Stimulated activated CD4-positive, alpha-beta T cell treated with anti-CD3 and anti-CD28 coated beads, Interleukin-4, amount 100 ng/mL, for 24 hours (primary cell): ENCODE measurements around the gene SLC45A3.
"Not testable (repeated sequence)": the region's sequence is repeated elsewhere in the genome, so short reads cannot be mapped to it uniquely, and the experiment has no call there.

Experiments used
- DNase-seq: peaks from one replicate; pipeline ENCODE4 v3.0.0-alpha.2; 2020

The SLC45A3 gene

DNA sequence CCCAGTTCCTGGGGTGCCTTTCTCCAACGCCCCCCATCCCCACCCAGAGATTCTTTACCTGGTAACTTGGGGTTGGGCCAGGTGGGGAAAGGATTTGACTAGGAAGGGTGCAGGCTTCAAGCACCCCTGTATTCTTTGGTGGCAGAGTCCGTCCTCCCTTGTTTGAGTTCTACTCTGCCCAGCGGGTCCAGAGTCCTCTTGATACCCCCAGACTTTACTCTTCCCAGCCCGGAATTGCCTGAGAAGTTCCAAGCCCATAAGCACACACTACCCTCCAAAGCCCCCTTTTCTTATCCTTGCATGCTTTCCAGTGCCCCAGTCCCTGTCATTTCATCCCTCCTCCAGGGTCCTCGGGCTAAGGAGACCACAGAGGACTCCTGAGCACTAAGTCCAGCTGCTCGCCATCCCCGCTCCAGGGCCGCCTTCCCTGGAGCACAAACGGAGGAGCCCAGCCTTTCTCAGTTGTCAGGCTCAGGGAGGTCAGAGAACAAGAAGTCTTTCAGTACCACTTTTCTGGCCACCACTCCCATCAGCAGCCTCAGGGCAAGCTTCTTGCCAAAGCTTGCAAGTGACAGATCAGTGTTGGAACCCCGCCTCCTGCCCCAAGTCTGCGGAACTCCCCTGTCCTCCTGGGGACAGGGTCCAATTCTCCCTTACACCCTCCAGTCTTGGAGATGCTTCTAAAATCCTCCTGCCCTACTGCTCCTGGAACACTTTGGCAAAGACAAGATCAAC is 12.2 kb downstream of the SLC45A3 start:
- no peak for DNase-seq

DNA sequence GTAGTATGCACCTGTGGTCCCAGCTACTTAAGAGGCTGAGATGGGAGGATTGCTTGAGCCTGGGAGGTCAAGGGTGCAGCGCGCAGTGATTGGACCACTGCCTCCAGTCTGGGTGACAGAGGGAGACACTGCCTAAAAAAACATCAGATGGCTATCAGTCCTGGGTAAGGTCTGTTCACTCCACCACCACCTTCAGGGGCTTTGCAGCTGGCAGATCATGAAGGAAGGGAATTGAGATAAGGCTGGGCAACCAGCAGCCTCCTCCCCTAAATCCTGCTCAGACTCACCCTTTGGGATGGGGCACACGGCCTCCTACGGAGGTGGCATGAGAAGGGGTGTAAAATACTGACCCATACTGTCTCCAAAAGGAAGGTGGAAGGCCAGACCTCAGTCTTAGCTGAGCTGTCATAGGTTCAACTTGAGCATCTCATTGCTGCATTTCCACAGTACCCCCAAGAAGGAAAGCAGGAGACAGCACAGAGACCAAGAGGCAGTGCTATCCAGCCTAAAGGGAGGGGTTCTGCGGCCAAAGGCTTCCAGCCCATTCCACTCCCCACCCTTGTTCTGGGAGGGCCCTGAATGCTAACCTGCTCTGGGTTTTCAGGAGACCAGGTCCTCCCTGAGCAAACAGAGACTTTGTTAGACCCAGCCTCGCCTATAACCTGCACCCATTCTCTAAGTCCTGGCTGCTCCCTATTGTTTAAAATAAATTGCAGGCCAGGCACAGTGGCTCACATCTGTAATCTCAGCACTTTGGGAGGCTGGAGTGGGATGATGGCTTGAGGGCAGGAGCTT is 13.7 kb downstream of the SLC45A3 start:
- DNase-seq = no peak

DNA sequence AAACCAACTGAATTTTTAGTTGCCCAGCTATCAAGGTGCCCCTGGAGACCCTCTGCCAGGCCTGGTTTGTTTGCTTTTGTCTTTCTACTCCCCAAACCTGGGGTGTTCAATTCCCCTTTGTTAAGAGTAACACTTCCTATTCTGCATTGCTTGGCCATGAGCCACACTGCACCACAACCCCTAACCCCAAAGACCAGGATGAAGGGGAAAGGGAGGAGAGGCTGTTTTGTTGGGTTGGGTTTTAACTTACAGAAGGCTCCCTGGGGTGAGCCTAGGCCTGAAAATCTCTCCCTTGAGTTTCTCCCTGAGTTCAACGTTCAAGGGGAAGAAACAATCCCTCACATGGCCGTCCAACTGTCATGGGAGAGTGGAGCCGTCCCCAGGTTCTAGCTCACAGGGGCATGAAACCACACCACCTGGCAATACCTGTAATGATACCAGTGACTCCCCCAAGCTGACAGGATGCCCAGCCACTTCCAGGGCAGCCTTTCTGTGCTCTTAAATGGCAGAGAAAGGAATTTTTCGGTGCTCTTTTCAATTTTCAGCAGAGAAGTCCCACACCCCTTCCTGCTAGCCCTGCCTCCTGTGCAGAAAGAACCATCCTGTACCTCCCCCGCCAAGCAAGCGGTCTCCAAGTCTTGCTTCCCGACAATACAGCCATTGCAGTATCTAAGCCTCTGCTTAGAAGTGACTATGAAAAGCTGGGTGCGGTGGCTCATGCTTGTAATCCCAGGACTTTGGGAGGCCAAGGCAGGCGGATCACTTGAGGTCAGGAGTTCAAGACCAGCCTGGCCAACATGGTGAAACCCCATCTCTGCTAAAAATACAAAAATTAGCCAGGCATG is 14.9 kb downstream of the SLC45A3 start:
- DNase-seq = no peak

DNA sequence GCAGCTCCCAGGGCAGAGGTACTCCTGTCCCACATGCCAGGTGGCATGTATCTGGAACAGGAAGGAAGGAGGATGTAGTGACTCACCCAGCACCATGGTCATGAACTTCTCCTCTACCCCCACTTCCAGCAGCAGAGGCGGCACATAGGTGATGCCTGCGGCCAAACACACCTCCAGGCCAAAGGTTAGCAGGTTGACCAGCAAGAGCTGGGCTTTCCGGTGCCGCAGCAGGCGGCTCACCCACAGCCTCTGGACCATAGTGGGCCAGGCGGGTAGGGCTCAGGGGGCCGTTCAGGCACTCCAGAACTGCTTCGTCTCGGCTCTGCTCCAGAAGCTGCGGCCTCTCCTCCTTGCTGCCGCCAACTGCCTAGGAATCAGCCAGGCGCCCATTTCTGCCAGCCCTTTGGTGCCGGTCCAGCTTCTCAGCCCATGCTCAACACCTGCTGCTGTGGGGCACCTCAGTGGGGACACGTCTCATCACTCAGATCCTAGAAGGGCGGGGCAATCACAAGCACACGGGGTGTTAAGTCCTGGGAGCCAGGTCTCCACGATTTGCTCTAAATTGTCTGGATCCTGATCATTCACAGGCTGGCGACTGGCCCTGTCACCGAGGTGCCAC is 15.8 kb downstream of the SLC45A3 start:
- DNase-seq = no peak

DNA sequence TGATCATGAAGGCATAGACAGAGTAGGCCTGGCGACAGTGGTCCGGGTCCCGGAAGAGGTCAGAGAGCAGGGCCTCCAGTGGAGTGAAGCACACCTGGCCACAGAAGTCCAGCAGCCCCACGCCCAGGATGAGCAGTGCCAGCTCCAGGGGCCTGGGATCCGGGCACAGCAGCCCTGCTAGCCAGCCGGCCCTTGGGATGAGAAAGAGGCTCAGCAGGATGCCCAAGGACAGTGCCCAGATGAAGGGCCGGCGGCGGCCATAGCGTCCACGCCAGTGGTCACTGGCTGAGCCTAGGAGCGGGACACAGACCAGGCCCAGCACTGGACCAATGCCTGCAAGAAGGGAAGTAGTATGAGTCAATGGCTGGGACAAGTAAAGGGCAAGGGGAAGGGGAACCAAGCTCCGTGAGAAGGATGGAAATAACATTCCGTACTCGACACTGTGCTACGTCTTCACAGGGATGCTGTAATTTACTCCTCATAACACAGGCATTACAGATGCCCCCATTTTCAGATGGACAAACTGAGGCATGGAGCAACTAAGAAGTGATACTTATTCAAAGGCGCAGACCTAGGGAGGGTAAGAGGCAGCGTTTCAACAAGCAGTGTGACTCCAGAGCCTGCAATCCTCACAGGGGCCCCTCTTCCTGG is 16.9 kb downstream of the SLC45A3 start:
- DNase-seq = no peak

DNA sequence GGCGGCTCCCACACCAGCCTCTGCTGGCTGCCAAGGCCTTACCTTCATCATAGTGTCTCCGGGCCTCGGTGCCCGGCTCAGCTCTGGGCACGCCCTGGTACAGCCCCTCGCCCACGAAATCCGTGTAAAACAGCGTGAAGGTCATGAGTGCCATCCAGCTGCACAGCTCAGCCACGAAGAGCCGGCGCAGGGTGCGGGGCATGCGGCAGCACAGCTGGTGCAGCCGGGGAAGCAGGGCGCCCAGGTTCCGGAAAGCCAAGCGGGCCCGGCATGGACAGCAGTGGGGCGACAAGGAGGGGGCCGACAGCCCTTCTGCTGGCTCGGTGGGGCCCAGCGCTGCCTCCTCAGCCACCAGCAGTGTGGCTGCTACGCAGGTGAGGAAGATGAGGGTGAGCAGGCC is 17.5 kb downstream of the SLC45A3 start:
- DNase-seq = no peak

DNA sequence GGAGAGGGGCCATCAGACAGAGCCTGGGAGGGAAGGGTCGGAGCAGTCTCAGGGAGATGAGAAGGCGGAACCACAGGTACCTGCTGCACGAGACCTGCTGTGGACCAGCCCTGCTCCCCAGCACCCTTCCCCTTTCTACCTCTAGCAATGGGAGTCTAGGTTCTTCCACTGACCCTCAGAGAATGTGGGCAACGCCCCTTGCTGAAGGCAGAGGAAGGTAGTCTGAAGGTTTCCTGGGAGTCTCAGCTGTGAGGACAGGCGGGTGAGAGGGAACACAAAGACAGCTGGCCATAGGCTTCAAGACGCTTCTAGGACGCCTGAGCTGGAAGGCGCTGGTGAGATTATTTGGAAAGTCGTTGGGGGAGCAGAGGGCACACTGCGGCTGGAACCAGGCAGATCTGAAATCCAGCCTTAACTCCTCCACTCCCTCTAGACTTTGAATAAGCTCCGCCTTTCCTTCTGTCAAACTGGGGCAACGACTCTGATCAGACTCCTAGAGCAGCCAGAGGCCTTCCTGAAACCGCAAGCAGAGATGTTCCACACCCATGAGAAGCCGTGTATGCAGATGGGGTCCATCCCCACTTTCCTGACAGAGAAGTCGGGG is 18.1 kb downstream of the SLC45A3 start:
- no peak for DNase-seq

DNA sequence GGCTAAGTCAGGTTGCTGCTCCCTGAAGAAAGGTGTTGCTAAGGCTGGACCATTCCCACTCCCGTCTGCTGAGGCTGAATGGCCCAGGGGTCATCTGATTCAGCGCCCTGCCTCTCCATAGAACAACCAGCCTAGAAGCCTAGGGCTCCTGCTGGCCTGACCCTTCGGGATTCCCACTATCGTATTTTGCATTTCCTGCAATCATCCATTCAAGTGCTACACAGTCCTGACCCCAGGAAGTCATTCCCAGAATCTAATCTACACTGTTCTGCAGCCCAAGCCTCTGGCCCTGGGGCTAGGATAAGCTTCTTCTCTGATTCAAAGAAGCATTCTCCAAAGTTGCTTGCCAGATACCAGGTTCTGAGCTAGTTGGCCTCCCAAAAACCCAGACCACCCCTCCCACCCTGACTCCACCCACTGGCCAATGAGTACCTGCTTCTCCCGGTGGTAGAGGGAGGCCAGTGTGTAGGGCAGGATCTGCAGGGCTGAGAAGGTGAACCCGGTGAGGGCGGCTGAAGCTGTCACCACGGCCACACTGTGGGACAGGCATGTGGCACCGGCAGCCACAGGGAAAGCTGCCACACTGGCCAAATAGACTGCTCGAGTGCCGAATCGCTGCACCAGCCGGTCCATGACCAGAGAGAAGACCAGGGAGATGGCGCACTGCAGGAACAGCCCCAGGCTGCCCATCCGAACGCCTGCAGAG is 18.7 kb downstream of the SLC45A3 start:
- DNase-seq = no peak

DNA sequence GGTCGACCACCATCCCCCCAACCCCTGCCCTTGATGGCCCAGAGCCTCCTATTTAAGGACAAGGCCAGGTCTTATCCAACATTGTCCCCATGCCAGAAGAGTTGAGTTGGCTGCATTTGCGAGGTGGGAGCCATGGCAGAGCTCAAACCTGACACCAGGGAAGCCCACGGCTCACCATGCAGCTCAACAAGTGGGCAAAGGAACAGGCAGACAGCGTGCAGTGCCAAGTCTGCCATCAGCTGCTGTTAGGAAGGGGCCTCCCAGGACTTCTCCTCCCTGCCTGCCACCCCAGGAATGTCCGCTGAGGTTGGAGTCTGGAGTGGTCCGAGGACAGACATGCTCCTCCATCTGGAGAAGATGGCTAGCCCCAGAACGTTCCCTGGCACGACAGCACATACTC is 19.9 kb downstream of the SLC45A3 start:
- DNase-seq = no peak

DNA sequence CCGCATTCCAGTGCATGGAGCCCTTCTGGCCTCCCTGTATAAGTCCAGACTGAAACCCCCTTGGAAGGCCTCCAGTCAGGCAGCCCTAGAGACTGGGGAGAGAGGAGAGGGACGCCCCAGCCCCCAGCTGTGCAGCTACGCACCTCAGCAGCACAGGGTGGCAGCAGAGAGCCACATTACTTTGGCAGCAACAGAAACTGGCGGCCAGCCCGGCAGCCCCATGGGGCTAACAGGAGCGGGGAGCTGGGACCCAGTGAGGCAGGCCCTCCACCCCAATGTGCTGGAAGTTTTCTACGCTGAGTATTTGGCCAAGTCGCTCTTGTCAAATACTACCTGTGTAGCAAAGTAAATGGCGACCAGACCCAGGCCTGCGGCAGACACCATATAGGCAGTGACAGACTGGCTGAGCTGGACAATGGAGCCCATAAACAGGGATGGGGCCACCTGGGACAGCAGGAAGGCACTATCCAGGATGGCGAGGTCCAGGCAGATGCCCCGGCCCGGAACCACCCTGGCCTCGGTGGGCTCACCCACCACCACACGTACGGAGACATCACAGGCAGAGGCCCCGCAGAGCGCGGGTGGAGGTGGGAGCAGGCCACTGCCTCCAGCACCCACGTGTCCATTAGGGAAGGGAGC is 21.2 kb downstream of the SLC45A3 start:
- DNase-seq = peak; percentile 79

DNA sequence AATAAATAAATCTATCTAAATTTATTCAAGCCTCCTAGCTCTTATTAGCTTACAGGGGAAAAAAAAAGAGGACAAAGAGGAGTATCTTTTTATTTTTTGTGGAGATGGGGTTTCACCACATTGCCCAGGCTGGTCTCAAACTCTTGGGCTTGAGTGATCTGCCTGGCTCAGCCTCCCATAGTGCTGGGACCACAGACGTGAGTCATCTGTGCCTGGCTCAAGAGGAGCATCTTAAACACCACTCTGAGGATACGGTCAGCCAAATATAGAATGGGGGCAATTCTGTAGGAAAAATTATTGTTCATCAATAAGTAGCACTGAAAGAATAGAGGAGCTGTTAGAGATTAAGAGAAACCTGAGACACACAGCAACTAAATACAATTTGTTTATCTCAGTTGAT is 24.1 kb downstream of the SLC45A3 start:
- DNase-seq = no peak

DNA sequence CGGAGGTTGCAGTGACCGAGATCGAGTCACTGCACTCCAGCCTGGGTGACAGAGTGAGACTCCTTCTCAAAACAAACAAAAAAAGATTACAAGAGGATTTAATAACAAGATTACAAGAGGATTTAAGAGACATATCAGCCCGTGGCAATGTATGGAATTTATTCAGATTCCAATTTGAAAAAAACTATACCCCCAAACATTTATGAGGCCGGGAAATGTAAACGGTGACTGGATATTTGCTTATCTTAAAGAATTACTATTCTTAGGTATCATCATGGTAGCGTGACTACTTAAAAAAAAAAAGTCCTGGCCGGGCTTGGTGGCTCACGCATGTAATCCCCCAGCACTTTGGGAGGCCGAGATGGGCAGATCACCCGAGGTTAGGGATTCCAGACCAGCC is 27.3 kb downstream of the SLC45A3 start:
- DNase-seq = no peak

DNA sequence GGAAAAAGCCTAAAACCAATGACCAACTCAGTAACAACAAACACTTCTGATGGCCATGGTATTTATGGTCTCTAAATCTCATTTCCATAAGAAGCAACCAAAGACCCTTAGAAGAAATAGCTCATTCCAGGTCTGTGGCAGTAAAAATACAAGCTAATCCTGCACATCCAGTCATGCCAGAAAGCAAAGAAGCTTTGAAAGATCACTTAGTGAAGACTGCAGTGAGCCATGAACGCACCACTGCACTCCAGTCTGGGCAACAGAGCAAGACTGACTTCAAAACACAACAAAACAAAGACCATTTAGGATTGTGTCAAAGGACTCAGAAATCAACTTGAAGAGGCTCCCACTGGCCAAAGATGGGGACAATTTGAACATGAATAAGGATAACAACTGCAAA is 30.1 kb downstream of the SLC45A3 start:
- DNase-seq = no peak

DNA sequence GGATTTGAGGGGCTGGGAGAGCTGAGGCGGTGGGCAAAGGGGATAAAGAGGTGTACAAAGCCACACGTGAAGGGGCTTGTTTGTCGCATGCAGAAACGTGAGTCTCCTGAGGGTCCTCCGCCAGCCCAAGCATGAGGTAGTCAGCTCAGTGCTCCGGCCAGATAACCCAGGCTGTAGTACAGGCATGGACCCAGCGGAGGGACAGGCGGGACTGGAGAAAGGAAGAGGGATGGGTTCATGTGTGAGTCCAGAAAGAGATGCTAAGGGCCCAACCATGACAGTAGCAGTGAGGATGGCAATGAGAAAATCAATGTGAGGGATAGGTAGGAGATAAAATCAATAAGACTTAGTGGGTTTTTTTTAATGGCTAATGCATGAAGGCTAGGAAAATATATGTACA is 34.8 kb downstream of the SLC45A3 start:
- no peak for DNase-seq

DNA sequence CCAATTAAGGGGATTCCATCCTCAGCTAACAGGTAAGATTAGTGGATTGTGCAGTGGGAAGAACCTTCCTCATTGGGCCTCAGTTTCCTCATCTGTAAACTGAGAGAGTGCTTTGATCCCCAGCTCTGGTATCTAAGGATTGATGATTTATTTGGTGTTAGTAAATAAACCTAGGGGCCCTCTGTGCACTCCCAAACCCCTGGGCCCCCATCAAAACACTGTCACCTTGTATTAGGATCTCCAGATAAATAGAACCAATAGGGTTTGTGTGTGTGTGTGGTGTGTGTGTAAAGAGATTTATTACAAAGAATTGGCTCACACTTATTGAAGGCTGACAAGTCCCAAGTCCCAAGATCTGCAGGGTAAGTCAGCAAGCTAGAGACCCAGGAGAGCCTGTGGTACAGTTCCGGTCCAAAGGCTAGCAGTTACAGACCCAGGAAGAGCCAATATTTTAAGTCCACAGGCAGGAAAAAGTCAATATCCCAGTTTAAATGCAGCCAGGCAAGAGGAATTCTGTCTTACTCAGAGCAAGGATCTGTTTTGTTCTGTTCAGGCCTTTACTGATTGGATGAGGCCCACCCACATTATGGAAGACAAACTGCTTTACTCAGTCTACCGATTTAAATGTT is 37.5 kb downstream of the SLC45A3 start:
- no peak for DNase-seq

DNA sequence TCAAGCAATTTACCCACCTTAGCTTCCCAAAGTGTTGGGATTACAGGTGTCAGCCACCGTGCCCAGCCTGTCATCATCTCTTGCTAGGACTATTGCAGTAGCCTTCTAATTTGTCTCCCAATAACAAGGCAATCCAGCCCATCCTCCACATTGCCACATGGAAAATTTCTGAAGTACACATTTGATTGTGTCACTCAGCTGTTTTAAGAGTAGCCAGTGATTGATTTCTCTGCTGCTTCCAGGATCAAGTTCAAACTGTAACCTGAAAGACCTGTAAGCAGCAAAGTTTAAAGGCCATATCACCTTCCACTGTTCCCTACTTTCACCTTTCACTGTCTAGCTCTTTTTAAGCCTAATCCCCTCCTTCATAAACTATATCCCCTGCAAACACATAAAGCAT is 40.7 kb downstream of the SLC45A3 start:
- no peak for DNase-seq

DNA sequence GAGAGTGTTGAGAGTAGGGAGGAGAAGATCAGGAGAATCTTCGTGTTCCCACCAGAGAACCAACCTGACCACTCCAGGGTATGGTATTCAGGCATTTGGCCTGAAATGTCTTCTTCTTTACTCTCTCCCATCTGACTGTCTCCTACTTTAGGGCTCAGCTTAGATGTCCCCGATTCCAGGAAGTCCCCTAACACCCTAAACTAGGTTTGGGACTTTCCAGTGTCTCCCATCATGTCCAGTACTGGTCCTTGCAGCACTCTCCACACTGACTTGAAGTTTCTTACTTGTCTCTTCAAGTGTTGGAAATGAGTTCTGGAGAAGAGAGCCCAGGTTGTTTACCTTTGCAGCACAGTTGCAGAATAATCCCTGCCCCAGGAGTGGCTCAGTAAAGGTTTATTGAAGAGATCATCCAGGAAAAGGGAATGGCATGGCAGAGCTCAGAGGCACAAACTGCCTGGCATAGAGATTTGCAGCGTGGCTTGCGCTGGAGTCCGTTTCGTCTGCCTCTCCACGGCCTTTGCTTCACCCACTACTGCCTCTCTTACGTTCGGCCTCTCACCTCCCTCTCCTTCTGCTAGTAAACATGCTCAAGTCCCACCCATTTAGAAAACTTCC is 42.3 kb downstream of the SLC45A3 start:
- DNase-seq = no peak

DNA sequence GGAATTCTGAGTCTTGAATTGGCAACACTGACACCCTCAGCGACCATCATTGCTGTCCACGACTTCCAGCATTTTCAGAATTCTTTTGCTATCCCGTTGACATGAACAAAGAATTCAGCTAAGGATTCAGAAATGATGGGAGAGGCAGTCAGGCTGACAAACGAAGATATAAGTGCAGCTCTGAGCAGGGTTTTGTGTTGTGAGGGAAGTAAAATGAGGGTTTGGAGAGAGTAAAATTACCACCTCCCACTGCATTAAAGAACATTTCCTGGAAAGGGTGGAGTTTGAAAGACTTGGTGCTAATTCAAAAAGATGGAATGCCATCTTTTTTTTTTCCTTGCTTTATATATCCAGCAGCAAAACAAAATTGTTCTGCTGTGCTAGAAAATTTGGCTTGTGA is 43.6 kb downstream of the SLC45A3 start:
- no peak for DNase-seq

DNA sequence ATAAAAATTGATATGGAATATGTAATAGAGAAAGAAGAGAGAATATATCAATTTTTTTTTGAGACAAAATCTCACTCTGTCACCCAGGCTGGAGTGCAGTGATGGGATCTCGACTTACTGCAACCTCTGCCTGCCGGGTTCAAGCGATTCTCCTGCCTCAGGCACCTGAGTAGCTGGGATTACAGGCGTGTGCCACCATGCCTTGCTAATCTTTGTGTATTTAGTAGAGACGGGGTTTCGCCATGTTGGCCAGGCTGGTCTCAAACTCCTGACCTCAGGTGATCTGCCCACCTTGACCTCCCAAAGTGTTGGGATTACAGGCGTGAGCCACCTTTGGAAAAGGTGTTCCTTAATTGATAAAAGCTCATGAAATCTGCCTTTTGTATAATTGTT is 44.2 kb downstream of the SLC45A3 start:
- DNase-seq = not testable (repeated sequence)

DNA sequence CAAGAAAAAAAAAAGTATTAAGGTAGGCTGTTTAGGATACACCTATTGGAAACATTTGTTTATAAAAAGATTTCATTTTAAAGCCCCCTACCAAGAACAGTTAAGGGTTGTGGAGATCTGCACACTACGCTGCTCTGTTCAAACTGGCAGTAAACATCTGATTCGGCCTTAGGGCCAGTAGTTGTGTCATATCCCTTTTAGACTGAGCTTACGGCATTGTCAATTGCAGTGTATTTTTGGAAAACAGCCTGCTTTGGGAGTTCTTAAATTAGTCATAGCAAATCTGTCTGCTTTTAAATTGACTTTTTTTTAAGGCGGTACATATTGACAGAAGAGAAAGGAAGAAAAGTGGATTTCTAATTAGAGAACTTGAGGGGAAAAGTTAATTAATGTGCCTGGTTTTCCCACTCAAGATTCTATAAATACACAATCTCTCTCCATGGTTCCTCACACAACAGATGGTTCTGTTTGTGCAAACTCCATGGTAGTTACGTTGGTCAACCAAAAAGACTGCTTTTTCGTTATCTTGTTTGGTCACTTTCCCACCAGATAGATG is 46.8 kb downstream of the SLC45A3 start:
- no peak for DNase-seq
